GM10847 (cell line): Measurements from ENCODE around the gene MAEA.

Experiments
- POLR2A ChIP-seq: IDR thresholded peaks from 2 replicates; pipeline ENCODE4 v1.6.1; 2011; ENCODE audit not compliant: insufficient read length; ENCODE audit errors: extremely low read depth

The MAEA gene

GRCh38 chr4:1289207-1290164 lies at the start of gene MAEA:
Gene MAEA, plus strand, starts transcription at chr4:1289891. Its CDS starts 23 bp downstream, at chr4:1289914.
- TF ChIP-seq POLR2A, result peak; percentile 94

- no peak for TF ChIP-seq POLR2A
These were observed 49.8 kb upstream of the MAEA start for GRCh38 chr4:1239950-1240307.

- no peak for TF ChIP-seq POLR2A
These were observed 48.8 kb upstream of the MAEA start for GRCh38 chr4:1240721-1241465.

GRCh38 chr4:1241466-1241935 lies 48.2 kb upstream of the MAEA start:
- no peak for TF ChIP-seq POLR2A

GRCh38 chr4:1241936-1242505 lies 47.7 kb upstream of the MAEA start:
- no peak for TF ChIP-seq POLR2A

- TF ChIP-seq POLR2A, result no peak
These were observed 46.9 kb upstream of the MAEA start for GRCh38 chr4:1242506-1243450.

GRCh38 chr4:1243451-1244080 lies 46.1 kb upstream of the MAEA start:
- no peak for TF ChIP-seq POLR2A

GRCh38 chr4:1244081-1244977 lies 45.4 kb upstream of the MAEA start:
- TF ChIP-seq POLR2A, result no peak

DNA sequence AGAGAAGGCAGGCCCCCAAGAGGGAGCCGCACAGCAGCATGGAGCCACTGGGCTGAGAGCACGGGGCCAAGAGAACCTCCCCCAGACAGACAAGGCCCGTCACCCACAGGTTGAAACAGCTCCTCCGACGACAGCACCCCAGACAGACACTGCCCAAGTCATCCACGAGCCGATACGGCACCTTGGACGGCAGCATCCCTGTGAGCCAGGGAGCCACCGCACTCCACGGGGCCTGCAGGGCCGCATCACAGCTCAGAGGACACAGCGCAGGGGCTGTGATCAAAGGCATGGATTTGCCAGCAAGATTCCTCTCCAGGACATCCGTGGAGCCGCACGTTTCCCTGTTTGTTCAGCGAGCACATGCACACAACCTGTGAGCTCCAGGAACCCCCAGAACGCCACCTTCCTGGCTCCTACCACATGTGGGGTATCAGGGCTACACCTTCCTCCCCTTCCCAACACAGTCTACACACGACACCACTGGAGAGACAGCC lies 44.7 kb upstream of the MAEA start:
- no peak for TF ChIP-seq POLR2A

- no peak for TF ChIP-seq POLR2A
These were observed 44.1 kb upstream of the MAEA start for GRCh38 chr4:1245481-1246051.

DNA sequence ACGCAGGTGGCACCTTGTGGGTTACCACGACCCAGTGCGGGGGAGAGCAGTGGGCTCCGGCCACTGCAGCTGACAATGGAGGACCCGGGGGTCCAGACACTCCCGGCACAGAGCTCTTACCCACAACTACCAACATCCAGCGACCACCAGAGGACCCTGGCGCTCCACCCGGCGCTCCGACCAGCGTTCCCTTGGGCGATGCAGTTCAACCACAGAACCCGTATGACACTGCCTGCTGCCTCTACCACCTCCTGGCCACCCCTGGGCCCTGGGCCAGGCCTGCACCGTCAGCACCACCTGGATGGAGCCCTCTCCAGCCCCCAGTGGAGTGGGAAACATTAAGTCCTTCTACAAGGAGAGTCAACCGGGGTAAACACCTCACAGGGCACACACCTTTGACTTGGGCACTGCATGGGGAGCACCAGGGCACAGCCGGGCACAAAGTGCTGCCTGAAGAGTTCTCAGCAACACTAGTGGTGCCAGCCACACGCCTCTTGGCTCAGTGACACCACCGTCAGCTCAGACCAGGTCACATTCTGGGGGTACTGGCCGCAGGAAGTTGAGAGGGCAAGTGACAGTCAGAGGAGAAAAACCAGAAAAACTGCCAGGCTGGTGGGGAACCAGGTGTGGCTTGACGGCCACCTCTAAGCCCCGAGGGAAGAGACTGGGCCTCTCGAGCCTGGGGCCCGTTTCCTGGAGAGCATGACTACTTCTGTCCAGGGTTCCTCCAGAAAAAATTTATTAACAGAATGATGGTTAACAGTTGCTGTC lies 43.4 kb upstream of the MAEA start:
- TF ChIP-seq POLR2A, result no peak
